Measurements from ENCODE around the gene EFCAB11.
A peak's percentile ranks its signal among the peaks of the same experiment; 100 is the strongest.

The EFCAB11 gene

DNA sequence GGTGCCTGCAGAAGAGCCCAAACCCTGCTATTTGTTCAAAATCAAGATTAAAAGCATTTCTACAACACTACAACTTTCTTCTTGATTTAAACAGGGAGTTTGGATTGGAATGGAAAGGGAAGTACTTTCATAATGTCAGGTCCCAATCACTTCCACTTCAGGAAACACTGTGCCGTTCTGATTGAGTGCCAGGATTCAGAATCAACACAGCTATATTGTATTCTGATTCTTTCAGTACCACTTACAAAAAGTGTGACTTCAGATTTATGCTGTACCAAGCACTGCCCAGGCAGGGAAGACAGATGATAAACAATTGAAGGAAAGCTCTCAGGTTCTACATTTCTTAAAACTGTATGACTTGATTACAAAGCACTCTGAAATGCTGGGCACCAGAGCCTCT is 4.4 kb upstream of the EFCAB11 start:
- TF ChIP-seq, protein P1, sequence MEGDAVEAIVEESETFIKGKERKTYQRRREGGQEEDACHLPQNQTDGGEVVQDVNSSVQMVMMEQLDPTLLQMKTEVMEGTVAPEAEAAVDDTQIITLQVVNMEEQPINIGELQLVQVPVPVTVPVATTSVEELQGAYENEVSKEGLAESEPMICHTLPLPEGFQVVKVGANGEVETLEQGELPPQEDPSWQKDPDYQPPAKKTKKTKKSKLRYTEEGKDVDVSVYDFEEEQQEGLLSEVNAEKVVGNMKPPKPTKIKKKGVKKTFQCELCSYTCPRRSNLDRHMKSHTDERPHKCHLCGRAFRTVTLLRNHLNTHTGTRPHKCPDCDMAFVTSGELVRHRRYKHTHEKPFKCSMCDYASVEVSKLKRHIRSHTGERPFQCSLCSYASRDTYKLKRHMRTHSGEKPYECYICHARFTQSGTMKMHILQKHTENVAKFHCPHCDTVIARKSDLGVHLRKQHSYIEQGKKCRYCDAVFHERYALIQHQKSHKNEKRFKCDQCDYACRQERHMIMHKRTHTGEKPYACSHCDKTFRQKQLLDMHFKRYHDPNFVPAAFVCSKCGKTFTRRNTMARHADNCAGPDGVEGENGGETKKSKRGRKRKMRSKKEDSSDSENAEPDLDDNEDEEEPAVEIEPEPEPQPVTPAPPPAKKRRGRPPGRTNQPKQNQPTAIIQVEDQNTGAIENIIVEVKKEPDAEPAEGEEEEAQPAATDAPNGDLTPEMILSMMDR (IDR thresholded peaks at IDR 0.05; ENCODE audit: control insufficient read depth, insufficient read depth, low read depth, low read length, missing control alignments) = no peak
- no peak overlapping the region for H3K4me3 ChIP-seq (ENCODE audit: control insufficient read depth, low read depth, low read length)
- no peak for DNase-seq (ENCODE audit: low read depth)

DNA sequence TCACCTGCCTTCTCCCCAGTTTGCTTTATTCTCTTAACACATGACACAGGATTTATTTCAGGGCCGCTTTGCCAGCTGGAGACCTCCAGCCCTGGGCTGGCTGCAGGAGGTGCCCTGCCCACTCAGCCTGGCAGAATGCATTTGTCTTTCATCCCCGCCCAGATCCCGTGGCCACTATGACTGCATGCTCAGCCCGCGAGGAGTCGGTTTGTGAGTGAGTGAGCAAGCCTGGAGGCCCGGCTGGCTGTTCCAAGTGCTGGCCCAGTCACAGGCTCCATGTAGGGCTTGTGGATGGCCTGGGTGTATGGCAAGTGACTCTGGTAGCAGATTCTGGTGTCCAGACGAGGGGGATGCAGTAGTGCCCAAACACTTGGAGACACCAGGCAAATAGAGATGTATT is 3.3 kb upstream of the EFCAB11 start:
- no peak overlapping the region for H3K4me3 ChIP-seq (ENCODE audit: control insufficient read depth, low read depth, low read length)
- DNase-seq (ENCODE audit: low read depth) = no peak
- TF ChIP-seq, protein P1 (IDR thresholded peaks at IDR 0.05; ENCODE audit: control insufficient read depth, insufficient read depth, low read depth, low read length, missing control alignments) = no peak

DNA sequence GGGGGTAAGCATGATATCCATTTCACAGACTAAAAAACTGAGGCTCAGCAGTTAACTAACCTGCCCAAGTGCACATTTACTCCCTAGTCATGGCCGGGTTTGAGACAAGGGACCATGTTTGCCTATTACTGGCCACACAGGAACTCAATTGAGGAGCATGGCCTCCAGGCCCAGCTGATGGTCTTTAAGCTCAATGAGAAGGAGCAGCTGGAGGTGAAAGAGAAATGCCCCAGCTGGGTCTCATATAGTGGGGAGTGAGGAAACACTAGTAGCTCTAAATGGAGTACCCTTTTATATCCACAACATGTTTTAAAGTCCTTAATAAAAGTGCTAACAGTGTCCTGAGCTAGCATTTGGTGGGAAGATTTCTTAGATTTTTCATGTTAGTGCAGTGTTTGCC is 2.8 kb upstream of the EFCAB11 start:
- no peak overlapping the region for H3K4me3 ChIP-seq (ENCODE audit: control insufficient read depth, low read depth, low read length)
- DNase-seq (ENCODE audit: low read depth) = no peak
- TF ChIP-seq, protein P1 (IDR thresholded peaks at IDR 0.05; ENCODE audit: control insufficient read depth, insufficient read depth, low read depth, low read length, missing control alignments) = no peak

DNA sequence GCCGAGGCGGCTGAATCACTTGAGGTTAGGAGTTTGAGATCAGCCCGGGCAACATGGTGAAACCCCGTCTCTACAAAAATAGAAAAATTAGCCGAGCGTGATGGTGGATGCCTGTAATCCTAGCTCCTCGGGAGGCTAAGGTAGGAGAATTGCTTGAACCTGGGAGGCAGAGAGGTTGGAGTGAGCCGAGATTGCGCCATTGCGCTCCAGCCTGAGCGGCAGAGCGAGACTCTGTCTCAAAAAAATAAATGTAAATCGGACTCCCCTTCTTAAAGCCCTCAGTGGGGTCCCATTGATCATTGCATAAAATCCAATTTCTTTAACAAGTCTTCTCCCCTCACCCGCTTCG is 2.1 kb upstream of the EFCAB11 start:
- no peak for DNase-seq (ENCODE audit: low read depth)
- TF ChIP-seq, protein P1 (IDR thresholded peaks at IDR 0.05; ENCODE audit: control insufficient read depth, insufficient read depth, low read depth, low read length, missing control alignments) = no peak
- H3K4me3 ChIP-seq (ENCODE audit: control insufficient read depth, low read depth, low read length) = peak overlapping the region; percentile 85

DNA sequence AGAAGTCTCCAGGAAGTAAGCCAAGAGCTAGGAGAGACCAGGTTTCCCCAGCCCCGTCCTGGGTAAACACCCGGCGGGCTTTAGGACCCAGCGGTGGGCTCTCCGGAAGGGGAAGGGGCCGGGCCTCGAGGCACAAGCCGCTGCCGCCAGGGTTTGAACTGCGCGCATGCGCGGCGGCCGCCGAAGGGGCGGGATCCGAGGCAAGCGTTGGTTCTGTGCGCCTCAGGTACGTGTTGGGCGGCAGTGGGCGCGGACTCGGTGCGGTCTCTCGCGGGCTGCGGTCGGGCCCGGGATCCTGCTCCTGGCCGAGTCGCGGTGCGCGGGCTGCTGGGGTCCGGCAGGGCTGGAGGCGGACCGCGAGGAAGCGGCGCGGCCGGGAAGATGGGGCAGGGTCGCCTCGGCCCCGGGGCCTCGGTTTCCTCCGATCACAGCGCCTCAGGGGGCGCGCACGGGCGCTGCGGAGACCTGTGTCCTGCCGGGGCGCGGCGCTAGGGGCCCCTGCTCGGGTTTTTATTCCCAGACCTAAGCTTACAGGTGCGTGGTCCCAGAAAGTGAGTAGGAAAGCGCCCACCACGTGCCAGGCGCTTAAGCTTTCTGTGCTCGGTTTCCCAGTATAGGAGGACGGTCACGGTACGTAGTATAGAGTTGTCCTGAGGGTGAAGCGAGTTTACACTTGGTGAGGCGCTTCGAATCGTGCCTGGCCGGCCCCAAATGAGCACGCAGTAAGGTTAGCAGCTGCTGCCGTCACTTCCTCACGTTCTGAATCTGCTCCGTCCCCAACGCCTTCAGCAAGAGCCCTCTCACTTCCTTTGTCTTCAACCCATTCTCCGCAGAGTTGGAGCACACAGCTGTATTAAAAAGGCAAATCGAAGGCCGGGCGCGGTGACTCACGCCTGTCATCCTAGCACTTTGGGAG is 1.5 kb upstream of the EFCAB11 start, which contains the start of gene TDP1:
Gene TDP1, plus strand, starts transcription at position 183 of the 916 bp plus-strand sequence. CDS start 7,188 bp downstream, outside the sequence.
- peak; percentile 73 for DNase-seq (ENCODE audit: low read depth)
- TF ChIP-seq, protein P1 (IDR thresholded peaks at IDR 0.05; ENCODE audit: control insufficient read depth, insufficient read depth, low read depth, low read length, missing control alignments) = no peak

DNA sequence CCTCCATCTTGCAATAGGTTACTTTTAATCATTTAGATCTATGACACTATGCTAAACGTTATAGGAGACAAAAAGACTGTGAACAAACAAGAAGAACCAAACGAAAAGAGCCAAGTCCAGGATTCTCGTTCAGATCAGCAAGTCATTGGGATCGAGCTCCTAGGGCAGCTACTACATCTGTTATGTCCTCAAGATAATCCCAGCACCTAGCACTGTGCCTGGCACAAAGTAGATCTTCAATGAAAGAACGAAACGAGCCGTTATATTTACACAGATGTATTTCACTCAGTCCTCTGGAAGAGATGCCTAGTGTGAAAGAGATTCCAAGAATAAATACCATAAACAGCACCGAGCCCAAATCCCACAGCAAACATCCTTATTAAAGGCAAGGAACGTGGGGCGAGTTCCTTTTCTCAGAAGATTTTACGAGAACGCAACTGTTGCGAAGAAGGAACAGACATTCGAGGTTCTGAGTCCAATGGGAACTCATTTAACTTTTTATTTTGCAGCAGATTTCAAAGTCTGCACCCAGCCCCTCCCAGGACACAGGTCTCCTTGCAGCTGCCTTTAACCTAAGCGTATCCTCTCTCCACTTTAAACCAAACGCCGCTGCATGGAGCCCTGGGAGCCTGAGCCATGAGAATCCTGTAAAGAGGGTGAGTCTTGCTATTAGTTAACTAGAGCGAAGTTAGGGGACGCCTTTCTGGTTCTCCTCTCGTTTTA is 653 bp upstream of the EFCAB11 start:
- TF ChIP-seq, protein P1 (IDR thresholded peaks at IDR 0.05; ENCODE audit: control insufficient read depth, insufficient read depth, low read depth, low read length, missing control alignments) = no peak
- H3K4me3 ChIP-seq (ENCODE audit: control insufficient read depth, low read depth, low read length) = peak overlapping the region; percentile 85
- DNase-seq (ENCODE audit: low read depth) = no peak

More for the DNA sequence above, 1.5 kb upstream of the EFCAB11 start, which contains the start of gene TDP1:
- peak within 1 kb of the TSS; percentile 85 for H3K4me3 ChIP-seq (ENCODE audit: control insufficient read depth, low read depth, low read length)
